HT1080 (cell line): ENCODE measurements around the gene TOMM40. TPM values are rescaled to one million over a fixed set of nuclear protein-coding genes. Genes with fewer than 3 reads are reported as not detected.
"Not testable (repeated sequence)": the region's sequence is repeated elsewhere in the genome, so short reads cannot be mapped to it uniquely, and the experiment has no call there.

Experiments
- DNase-seq: peaks from one replicate; pipeline ENCODE4 v3.0.0-alpha.2; 2015; ENCODE audit warnings: low read depth
- total RNA-seq: library from RNA; depleted of rRNA; stranded (reverse); fragments of >200 nt; shearing (Covaris generic); gene quantifications from 2 replicates; pipeline ENCODE4 v1.2.3, GENCODE V29; 2014

Gene TOMM40
- total RNA-seq, 1 experiment from 2014 or later: 243 TPM

DNA sequence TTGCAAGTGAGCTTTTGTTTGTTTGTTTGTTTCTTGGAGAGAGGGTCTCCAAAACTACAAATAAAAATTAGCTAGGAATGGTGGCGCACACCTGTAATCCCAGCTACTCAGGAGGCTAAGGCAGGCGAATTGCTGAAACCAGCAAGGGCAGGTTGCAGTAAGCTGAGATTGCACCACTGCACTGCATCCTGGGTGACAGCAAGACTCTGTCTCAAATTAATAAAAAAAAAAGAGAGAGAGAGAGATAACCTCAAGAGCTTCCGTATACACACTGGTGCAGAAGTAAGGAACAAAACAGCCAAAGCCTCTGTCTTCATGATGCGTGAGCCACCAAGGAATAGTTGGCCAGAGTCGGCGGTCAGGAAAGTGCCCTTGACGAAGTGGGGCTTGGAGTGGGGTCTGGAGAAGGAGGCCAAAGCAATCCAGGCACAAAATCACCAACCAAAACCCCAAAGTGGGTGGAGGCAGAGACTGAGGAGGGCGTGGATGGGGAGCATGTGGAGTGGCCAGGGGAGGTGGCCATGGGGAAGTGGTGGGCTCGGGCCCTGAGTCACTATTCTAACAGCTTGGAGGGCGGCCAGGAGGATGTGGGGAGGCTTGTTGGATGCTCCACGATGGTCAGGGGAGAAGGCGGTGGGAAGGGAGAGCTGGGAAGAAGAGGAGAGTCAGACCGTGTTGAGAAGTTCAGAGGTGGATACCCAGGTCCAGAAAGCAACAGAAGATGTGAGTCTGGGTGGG, 21.2 kb upstream of the TOMM40 start:
- peak; percentile 98 for DNase-seq

DNA sequence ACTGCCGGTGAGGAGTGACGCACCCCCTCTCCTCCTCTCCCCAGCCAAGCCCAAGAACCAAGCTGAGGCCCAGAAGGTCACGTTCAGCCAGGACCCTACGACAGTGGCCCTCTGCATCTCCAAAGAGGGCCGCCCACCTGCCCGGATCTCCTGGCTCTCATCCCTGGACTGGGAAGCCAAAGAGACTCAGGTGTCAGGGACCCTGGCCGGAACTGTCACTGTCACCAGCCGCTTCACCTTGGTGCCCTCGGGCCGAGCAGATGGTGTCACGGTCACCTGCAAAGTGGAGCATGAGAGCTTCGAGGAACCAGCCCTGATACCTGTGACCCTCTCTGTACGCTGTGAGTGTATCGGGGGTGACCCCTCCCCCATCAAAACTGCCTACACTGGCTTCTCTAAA, 19.2 kb upstream of the TOMM40 start:
- DNase-seq: no peak

DNA sequence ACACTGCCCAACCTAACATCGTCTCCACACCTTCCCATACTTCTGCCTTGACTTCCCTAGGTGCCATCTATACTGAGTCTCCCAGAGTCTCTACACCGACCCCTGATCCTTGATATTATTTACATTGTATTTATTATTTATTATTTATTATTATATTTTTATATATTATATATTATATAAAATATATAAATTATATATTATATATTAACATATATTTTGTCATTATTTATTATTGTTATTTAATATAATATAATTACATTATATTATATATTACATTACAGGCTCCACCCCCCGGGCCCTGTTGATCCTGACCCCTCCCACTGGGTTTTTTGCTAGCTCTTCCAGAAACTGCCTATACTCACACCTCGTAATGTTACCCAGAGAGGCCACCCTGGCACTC, 18.4 kb upstream of the TOMM40 start:
- DNase-seq: no peak

DNA sequence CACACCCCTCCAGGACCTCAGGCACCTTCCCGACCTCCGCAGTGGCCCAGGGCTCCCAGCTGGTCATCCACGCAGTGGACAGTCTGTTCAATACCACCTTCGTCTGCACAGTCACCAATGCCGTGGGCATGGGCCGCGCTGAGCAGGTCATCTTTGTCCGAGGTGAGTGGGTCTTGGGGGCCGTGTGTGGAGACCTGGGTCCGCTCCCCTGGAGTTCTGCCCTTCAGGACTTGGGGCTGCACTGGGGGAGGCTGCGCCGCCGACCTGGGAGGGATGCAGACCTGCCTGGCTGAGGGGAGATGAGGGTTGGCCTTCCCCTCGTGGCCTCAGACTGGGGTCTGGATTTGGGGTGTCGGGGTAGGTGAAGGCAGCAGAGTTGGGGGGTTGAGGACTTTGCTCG, 16.7 kb upstream of the TOMM40 start:
- DNase-seq: no peak

DNA sequence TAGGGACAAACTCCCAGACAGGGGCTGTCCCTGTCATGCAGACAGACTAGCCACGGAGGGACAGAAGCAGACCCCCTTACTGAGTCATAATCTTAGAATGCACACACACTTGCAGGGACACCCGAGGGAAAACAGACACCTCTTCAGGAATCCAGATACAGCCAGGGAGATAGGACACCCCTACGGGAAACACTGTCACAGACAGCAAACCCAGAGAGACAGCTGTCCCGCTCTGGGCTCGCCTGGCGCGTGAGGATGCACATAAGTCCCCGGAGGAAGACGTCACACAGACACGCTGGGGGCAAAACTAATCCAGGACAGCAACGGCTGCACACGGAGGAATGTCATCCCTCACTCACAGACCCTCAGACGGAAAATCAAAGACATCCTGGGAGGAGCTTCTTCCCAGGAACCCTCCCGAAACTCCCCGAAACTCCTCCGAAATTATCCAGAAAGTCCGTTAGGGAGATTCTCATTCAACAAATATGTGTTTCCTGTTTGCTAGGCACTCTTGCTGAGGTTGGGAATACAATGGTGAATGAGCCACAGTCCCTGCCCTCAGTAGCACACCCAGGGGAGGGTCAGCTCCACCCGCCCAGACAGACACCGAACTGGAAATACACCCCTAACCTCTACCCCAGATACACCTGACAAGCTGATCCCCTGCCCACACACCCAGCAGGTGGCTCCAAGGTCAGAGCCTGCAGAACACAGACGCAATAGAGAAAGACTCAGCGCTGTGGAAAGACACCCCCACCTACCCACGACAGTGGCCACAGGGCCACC, 15.2 kb upstream of the TOMM40 start:
- DNase-seq: peak; percentile 93

DNA sequence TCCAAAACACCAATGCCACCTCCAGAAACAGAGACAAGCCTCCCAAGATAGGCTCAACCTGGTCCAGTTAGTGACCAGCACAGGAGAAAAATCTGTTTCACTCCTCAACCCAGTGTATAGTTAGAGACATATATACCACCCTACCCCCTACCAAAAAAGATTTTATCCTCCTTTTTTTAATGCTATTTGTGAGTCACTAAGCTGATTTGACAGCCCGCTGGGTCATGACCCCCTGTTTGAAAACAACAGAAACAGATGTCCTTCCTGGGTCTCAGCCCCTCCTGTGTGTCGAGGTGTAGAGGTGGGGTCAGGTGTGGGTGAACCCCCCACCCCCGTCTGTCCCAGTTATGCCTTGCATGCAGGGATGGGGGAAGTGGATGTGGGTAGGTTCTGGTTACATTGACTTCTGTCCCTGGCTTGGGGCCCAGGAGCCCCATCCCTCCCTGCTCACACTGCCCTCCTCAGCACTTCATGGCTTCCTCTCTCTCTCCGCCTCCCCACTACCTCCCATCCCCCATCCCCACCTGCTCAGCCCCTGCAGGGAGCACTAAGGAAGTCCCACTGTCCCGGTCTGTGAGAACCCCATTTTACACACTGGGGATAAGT, 14.0 kb upstream of the TOMM40 start:
- DNase-seq: peak; percentile 34

DNA sequence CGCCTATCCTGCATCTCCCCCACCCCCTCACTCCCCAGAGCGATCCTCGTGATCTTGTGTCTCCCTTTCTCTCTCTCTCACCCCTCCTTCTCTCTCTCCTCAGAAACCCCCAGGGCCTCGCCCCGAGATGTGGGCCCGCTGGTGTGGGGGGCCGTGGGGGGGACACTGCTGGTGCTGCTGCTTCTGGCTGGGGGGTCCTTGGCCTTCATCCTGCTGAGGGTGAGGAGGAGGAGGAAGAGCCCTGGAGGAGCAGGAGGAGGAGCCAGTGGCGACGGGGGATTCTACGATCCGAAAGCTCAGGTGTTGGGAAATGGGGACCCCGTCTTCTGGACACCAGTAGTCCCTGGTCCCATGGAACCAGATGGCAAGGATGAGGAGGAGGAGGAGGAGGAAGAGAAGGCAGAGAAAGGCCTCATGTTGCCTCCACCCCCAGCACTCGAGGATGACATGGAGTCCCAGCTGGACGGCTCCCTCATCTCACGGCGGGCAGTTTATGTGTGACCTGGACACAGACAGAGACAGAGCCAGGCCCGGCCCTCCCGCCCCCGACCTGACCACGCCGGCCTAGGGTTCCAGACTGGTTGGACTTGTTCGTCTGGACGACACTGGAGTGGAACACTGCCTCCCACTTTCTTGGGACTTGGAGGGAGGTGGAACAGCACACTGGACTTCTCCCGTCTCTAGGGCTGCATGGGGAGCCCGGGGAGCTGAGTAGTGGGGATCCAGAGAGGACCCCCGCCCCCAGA, 12.8 kb upstream of the TOMM40 start:
- no peak for DNase-seq

DNA sequence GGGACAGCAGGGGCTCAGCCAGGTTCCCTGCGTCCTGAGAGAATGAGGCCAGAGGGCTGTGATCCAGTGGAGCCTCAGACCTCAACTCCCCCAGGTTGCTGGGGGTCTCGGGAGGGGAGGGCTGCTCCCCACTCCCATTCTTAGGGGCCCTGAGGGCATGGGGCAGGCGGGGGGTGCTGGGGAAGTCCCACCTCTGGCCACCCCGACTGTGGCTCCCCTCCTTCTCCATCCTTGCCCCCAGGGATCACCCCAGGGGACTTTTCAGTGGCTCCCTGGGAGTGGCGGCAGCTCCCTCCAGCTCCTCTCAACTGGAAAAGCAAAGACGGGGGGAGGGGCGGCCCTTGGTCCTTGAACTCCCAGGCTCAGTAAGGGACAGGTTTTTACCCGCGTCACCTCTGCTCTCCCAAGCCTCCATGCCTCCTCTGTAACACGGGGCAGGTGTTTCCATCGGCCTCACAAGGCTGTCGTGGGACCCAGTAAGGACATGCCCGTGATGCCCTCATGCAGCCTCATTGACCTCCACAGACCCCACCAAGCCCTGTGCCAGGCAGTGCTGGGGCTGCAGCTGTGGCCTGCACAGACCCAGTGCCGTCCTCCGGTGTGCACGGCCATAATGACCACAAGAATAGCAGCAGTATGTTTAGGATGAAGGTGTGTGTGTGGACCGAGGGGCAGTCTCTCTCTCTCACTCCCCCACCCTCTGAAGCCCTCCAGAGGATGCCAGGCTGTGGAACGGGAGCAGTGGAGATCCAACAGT, 11.6 kb upstream of the TOMM40 start:
- no peak for DNase-seq

DNA sequence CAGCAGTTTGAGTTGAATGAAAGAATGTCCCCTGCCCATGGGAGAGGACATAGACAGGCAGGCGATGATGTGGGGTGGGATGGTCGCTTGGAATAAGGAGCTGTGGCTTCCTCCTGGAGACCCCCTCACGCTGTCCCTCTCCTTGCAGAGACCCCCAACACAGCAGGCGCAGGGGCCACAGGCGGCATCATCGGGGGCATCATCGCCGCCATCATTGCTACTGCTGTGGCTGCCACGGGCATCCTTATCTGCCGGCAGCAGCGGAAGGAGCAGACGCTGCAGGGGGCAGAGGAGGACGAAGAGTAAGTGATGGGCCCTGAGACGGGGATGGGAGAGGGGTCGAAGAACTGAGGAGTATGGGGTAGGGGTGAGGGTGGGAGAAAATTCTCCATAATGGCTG, 9.0 kb upstream of the TOMM40 start:
- no peak for DNase-seq

DNA sequence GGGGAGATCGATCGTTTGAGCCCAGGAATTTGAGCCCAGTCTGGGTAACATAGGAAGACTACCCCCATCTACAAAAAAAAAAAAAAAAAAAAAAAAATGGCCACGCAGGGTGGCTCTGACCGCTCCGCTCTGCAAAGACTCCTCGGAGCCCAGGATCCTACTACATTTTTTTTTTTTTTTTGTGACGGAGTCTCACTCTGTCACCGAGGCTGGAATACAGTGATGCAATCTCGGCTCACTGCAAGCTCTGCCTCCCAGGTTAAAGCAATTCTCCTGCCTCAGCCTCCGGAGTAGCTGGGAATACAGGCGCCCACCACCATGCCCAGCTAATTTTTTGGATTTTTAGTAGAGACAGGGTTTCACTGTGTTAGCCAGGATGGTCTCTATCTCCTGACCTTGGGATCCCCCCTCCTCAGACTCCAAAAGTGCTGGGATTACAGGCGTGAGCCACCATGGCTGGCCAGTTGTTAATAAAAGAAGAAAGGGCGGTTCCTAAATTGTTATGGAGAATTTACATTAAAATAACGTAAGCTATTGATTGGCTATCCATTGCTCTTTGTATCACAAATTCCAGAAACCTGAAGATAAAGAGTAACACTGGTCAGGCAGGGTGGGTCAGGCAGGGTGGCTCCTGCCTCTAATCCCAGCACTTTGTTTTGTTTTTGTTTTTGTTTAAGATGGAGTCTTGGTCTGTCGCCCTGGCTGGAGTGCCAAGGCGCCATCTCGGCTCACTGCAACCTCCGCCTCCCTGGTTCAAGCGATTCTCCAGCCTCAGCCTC, 8.2 kb upstream of the TOMM40 start:
- DNase-seq: not testable (repeated sequence)

DNA sequence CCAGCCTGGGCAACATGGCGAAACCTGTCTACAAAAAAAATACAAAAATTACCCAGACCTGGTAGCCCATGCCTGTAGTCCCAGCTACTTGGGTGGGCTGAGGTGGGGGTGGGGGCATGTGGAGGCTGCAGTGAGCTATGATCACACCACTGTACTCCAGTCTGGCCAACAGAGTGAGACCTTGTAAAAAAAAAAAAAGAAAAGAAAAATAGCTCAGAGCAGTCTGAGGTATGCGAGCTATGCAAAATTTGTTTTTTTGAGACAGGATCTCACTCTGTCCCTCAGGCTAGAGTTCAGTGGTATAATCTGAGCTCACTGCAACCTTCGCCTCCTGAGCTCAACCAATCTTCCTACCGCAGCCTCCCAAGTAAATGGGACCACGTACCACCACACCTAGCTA, 7.1 kb upstream of the TOMM40 start:
- DNase-seq: no peak

DNA sequence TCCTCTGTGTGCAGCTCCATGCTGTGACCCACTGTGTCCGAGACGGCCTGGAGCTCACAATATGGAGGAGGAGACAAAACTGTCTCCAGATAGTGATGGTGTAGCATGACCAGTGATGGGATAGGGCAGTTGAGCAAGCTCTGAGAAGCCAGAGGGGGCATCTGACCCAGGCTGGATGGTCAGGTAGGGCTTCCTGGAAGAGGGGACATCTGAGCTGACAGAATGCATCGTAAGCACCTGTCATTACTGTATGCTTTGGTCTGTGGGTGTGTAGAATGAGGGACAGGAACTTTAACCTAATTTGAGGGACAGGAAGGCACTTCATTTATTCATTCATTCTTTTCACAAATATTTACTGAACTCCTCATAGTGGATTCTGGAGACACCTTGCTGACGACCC, 6.5 kb upstream of the TOMM40 start:
- no peak for DNase-seq

DNA sequence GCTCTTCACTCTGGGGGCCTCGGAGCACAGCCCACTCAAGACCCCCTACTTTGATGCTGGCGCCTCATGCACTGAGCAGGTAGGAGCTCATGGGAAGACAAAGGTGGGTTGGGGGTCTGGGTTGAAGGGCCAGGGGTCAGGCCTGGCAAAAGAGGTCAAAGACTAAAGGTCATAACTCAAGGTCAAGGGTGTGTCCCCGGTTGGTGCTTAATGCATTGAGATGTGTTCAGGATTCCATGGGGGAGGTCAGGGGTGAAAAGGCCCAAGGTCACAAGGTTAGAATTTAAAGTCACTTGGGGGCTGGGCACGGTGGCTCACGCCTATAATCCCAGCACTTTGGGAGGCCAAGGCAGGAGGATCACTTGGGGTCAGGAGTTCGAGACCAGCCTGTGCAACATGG, 4.9 kb upstream of the TOMM40 start:
- no peak for DNase-seq

DNA sequence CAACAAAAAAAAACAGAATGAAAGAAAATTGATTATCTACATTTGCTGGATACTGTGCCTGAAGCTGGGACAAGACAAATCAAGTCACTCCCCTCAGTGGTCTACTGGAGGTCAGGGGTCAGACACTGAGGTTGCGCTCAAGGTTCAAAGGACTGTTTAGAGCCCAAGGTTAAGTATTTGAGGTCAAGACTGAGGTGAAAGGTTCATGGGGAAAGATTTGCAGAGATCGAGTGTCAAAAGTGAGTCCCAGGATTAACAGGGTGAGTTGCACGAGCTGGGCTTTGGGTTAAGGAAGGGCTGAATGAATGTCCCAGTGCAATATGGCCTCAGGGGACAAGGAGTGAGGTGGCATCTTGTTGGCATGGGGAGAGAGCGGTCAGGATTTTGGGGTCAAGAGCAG, 3.4 kb upstream of the TOMM40 start:
- no peak for DNase-seq

DNA sequence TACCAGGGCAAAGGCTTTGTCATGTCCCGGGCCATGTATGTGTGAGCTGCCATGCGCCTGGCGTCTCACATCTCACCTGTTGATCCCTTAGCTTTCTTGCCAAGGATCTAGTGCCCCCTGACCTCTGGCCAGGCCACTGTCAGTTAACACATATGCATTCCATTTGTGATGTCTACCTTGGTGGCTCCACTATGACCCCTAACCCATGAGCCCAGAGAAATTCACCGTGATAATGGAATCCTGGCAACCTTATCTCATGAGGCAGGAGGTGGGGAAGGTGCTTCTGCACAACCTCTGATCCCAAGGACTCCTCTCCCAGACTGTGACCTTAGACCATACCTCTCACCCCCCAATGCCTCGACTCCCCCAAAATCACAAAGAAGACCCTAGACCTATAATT, 2.7 kb upstream of the TOMM40 start:
- DNase-seq: not testable (repeated sequence)

DNA sequence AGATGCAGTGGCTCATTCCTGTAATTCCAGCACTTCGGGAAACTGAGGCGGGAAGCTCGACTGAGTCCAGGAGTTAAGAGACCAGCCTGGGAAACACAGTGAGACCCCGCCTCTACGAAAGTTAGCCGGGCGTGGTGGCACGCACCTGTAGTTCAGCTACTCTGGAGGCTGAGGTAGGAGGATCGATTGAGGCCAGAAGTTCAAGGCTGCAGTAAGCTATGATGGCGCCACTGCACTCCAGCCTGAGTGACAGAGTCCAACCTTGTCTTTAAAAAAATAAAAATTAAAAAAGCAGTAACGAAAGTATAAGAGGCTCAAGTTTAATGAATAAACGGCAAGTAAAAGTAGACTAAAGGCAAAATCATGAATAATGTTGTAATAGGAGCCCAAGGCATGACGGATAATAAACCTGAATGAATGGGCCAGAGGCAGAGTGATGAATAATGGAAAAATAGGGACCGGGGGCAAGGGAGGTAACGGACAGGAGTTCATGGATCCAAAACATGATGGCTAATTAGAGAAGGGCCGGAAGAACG, 1.2 kb upstream of the TOMM40 start:
- no peak for DNase-seq

DNA sequence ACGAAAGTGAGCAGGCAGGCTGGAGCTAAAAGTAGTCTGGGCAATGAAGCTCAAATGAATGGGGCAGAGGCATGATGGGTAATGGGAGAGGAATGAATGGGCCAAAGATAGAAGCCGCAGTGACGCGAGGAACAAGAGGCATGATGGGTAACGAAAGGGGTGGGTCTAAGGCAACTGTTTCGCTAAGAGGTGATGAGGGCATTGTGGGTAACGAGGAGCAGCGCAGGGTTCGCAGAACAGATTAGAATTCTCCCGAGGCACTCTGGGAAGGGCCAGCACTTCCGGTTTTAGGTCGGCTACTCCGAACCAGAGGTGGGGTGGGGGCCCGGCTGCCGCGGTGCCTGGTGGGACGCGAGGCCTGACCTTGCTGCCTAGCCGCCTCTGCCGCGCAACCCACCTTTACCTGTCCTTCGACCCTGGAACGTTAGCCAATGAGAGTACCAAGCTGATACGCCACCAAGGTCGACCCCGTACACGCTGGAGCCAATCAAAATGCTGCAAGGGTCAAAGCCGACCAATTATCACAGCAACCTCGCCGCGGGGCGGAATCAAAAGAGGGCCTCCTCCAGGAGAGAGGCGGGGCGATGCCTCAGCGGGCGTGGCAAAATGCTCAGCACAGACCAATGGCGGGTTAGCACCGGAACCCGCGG, 563 bp upstream of the TOMM40 start:
- DNase-seq: peak; percentile 100

DNA sequence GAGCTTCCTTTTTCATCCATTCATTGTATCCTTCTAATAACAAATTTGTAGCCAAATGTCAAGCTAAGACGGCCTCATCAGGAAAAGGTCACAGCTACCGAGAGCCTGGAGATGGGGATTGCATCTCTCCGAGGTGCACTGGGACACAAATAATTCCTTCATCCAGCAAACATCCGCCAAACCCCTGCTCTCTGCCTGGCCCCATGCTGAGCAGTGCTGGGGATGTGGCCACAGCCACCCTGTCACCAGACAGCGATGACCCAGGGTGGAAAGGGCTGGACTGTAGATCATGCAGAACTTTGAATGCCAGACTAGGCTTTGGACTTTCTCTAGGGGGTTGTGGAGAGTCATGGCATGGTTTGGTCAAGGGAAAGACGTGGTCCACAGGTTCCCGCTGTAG, 1.9 kb downstream of the TOMM40 start:
- DNase-seq: no peak

DNA sequence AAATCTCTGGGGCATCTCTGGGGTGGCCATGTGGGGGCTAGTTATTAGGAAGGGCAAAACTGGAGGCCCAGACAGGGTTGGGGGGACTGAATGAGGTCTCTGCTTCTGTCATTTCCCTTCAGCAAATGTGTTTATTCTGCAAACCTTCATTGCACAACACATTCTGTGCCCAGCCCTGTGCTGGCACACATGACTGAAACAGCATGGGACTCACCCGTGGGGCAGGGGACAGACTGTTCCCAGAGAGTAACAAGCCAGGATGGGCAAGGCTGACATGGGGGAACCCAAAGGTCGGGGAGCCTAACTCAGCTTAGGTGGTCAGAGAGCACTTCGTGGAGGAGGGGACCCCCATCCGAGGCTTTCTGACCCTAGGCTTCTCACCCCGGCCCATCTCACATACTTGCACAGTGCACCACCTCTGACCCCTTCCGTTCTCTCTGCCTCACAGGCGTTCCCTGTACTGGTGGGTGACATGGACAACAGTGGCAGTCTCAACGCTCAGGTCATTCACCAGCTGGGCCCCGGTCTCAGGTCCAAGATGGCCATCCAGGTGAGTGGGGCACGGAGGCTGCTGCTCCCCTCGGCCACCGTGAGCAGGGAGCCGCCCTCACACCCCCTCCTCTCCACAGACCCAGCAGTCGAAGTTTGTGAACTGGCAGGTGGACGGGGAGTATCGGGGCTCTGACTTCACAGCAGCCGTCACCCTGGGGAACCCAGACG, 2.4 kb downstream of the TOMM40 start:
- no peak for DNase-seq
